Measurements from ENCODE around the gene DNAH3. TPM values are rescaled to one million over a fixed set of nuclear protein-coding genes. Genes with fewer than 3 reads are reported as not detected.
A peak's percentile ranks its signal among the peaks of the same experiment; 100 is the strongest.
"Not testable (repeated sequence)": the region's sequence is repeated elsewhere in the genome, so short reads cannot be mapped to it uniquely, and the experiment has no call there.

DNAH3 gene
- total and polyA plus RNA-seq, 5 donors from 2014 or later: 0.05 TPM; not detected in 4

DNA sequence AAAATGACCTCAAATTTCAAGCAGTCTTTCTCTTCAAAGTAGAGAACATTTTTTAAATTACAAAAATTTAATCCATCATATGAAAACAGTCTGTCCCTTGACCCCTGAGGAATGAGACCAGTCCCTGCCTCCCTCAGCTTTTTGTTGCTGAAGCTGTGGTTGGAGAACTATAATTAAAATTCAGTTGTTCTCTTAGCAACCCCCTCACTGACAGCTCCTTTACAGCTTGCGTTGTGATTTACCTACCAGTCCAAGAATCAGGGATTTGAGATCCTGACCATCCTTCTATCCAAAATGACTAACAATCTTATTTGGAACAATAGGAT lies 220.3 kb downstream of the DNAH3 start:
- no peaks in the 10 kb centered on the region for H3K9me3 ChIP-seq (ENCODE audit: control insufficient read depth in 2 of 2, low read length in 2 of 2)
- no peak for DNase-seq
- Mint-ChIP-seq H3K9me3 (peaks cover 0 to 4% (median 1%) of the 10 kb centered on the region in 7 donors), H3K36me3 (peaks cover 12% of the 10 kb centered on the region), H3K4me3 (no peak overlapping the region), H3K4me1 (no peaks in the 10 kb centered on the region), H3K27me3 (peaks cover 5% of the 10 kb centered on the region), H3K27ac (no peak overlapping the region)
- no peak overlapping the region for H3K4me3 ChIP-seq (ENCODE audit: low read depth, low read length)
- H3K27ac ChIP-seq (ENCODE audit: insufficient read depth, low read length, poor library complexity, severe bottlenecking): no peak overlapping the region
- peaks cover 4% of the 10 kb centered on the region for H3K36me3 ChIP-seq (ENCODE audit: control insufficient read depth, insufficient read depth, low read length)
- no peak for ATAC-seq (ENCODE audit: low read depth in 2 of 2)
- H3K4me1 ChIP-seq (ENCODE audit: control insufficient read depth, insufficient read depth, low read length, poor library complexity, severe bottlenecking): no peaks in the 10 kb centered on the region
- no peaks in the 10 kb centered on the region for H3K27me3 ChIP-seq (ENCODE audit: control insufficient read depth, insufficient read depth, low read length)

DNA sequence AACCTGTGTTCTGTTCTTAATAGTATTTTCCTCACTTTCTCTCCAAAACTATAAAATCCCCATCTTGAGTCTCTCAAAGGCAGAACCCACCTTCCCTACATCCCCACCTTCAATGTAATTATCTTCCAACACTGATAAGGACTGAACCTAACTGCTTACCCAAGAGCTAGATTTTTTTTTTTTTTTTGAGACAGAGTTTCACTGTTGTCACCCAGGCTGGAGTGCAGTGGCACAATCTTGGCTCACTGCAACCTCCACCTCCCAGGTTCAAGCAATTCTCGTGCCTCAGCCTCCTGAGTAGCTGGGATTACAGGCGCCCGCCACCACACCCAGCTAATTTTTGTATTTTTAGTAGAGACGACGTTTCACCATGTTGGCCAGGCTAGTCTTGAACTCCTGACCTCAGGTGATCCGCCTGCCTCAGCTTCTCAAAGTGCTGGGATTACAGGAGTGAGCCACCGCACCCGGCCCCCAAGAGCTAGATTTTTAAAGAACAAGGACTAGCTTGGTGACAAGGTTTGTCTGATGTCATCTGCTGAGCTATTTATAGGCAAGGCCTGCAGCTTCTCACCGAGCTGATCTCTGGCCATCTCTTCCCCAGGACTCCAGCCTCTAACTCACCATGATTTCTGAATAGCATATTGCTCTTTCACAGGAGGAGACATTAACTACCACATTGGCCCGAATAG lies 220.8 kb downstream of the DNAH3 start:
- H3K27me3 Mint-ChIP-seq; H3K27ac Mint-ChIP-seq; H3K4me3 Mint-ChIP-seq; H3K4me3 ChIP-seq (ENCODE audit: low read depth, low read length); H3K9me3 Mint-ChIP-seq; H3K4me1 ChIP-seq (ENCODE audit: control insufficient read depth, insufficient read depth, low read length, poor library complexity, severe bottlenecking); H3K4me1 Mint-ChIP-seq; DNase-seq; ATAC-seq (ENCODE audit: low read depth in 2 of 2); H3K27ac ChIP-seq (ENCODE audit: insufficient read depth, low read length, poor library complexity, severe bottlenecking); H3K27me3 ChIP-seq (ENCODE audit: control insufficient read depth, insufficient read depth, low read length); H3K9me3 ChIP-seq (ENCODE audit: control insufficient read depth in 2 of 2, low read length in 2 of 2); H3K36me3 ChIP-seq (ENCODE audit: control insufficient read depth, insufficient read depth, low read length): not testable (repeated sequence)
- peaks cover 14% of the 10 kb centered on the region for H3K36me3 Mint-ChIP-seq

GRCh38 chr16:20928774-20929411 lies 221.8 kb downstream of the DNAH3 start:
- Mint-ChIP-seq H3K27me3 (peaks cover 4% of the 10 kb centered on the region), H3K4me1 (no peaks in the 10 kb centered on the region), H3K4me3 (no peak overlapping the region), H3K27ac (no peak overlapping the region), H3K9me3 (peaks cover 0 to 4% (median 1%) of the 10 kb centered on the region in 7 donors), H3K36me3 (peaks cover 17% of the 10 kb centered on the region)
- Histone ChIP-seq H3K4me1 (ENCODE audit: control insufficient read depth, insufficient read depth, low read length, poor library complexity, severe bottlenecking) (no peaks in the 10 kb centered on the region), H3K36me3 (ENCODE audit: control insufficient read depth, insufficient read depth, low read length) (peaks cover 14% of the 10 kb centered on the region), H3K9me3 (ENCODE audit: control insufficient read depth in 2 of 2, low read length in 2 of 2) (no peaks in the 10 kb centered on the region), H3K4me3 (ENCODE audit: low read depth, low read length) (no peak overlapping the region), H3K27me3 (ENCODE audit: control insufficient read depth, insufficient read depth, low read length) (no peaks in the 10 kb centered on the region), H3K27ac (ENCODE audit: insufficient read depth, low read length, poor library complexity, severe bottlenecking) (no peak overlapping the region)
- ATAC-seq (ENCODE audit: low read depth in 2 of 2): no peak
- DNase-seq: no peak

GRCh38 chr16:20925751-20926150 lies 224.9 kb downstream of the DNAH3 start:
- H3K4me1 ChIP-seq (ENCODE audit: control insufficient read depth, insufficient read depth, low read length, poor library complexity, severe bottlenecking): no peaks in the 10 kb centered on the region
- Mint-ChIP-seq H3K4me1 (no peaks in the 10 kb centered on the region), H3K27ac (peak overlapping the region in 1 of 3 donors; percentile 11), H3K9me3 (peaks cover 0 to 4% (median 1%) of the 10 kb centered on the region in 7 donors), H3K4me3 (no peak overlapping the region), H3K27me3 (no peaks in the 10 kb centered on the region), H3K36me3 (peaks cover 21% of the 10 kb centered on the region)
- H3K4me3 ChIP-seq (ENCODE audit: low read depth, low read length): no peak overlapping the region
- H3K36me3 ChIP-seq (ENCODE audit: control insufficient read depth, insufficient read depth, low read length): peaks cover 20% of the 10 kb centered on the region
- DNase-seq (no peak), ATAC-seq (ENCODE audit: low read depth in 2 of 2) (no peak)
- no peaks in the 10 kb centered on the region for H3K9me3 ChIP-seq (ENCODE audit: control insufficient read depth in 2 of 2, low read length in 2 of 2)
- H3K27me3 ChIP-seq (ENCODE audit: control insufficient read depth, insufficient read depth, low read length): no peaks in the 10 kb centered on the region
- no peak overlapping the region for H3K27ac ChIP-seq (ENCODE audit: insufficient read depth, low read length, poor library complexity, severe bottlenecking)

GRCh38 chr16:20923876-20924275 lies 226.8 kb downstream of the DNAH3 start:
- peak overlapping the region in 1 of 3 donors; percentile 18 for H3K27ac Mint-ChIP-seq

GRCh38 chr16:20920799-20921198 lies 229.8 kb downstream of the DNAH3 start:
- Histone ChIP-seq H3K27ac (ENCODE audit: insufficient read depth, low read length, poor library complexity, severe bottlenecking) (no peak overlapping the region), H3K9me3 (ENCODE audit: control insufficient read depth in 2 of 2, low read length in 2 of 2) (no peaks in the 10 kb centered on the region), H3K4me1 (ENCODE audit: control insufficient read depth, insufficient read depth, low read length, poor library complexity, severe bottlenecking) (no peaks in the 10 kb centered on the region), H3K4me3 (ENCODE audit: low read depth, low read length) (no peak overlapping the region), H3K36me3 (ENCODE audit: control insufficient read depth, insufficient read depth, low read length) (peaks cover 27% of the 10 kb centered on the region), H3K27me3 (ENCODE audit: control insufficient read depth, insufficient read depth, low read length) (no peaks in the 10 kb centered on the region)
- H3K36me3 Mint-ChIP-seq: peaks cover 30% of the 10 kb centered on the region
- H3K4me3 Mint-ChIP-seq: no peak overlapping the region
- no peak for DNase-seq
- ATAC-seq (ENCODE audit: low read depth in 2 of 2): no peak
- H3K4me1 Mint-ChIP-seq: peaks cover 0 to 6% (median under 1%) of the 10 kb centered on the region in 4 donors
- H3K27me3 Mint-ChIP-seq: no peaks in the 10 kb centered on the region
- H3K9me3 Mint-ChIP-seq: no peaks in the 10 kb centered on the region
- H3K27ac Mint-ChIP-seq: no peak overlapping the region

More at GRCh38 chr16:20923876-20924275, 226.8 kb downstream of the DNAH3 start:
- Histone ChIP-seq H3K9me3 (ENCODE audit: control insufficient read depth in 2 of 2, low read length in 2 of 2) (no peaks in the 10 kb centered on the region), H3K27ac (ENCODE audit: insufficient read depth, low read length, poor library complexity, severe bottlenecking) (no peak overlapping the region), H3K27me3 (ENCODE audit: control insufficient read depth, insufficient read depth, low read length) (no peaks in the 10 kb centered on the region), H3K36me3 (ENCODE audit: control insufficient read depth, insufficient read depth, low read length) (peaks cover 27% of the 10 kb centered on the region), H3K4me1 (ENCODE audit: control insufficient read depth, insufficient read depth, low read length, poor library complexity, severe bottlenecking) (no peaks in the 10 kb centered on the region), H3K4me3 (ENCODE audit: low read depth, low read length) (no peak overlapping the region)
- DNase-seq (no peak), ATAC-seq (ENCODE audit: low read depth in 2 of 2) (no peak)
- peaks cover 0 to 4% (median 0%) of the 10 kb centered on the region in 7 donors for H3K9me3 Mint-ChIP-seq
- H3K4me1 Mint-ChIP-seq: peaks cover 0 to 2% (median 0%) of the 10 kb centered on the region in 4 donors
- H3K4me3 Mint-ChIP-seq: no peak overlapping the region
- H3K36me3 Mint-ChIP-seq: peaks cover 28% of the 10 kb centered on the region
- no peaks in the 10 kb centered on the region for H3K27me3 Mint-ChIP-seq

DNA sequence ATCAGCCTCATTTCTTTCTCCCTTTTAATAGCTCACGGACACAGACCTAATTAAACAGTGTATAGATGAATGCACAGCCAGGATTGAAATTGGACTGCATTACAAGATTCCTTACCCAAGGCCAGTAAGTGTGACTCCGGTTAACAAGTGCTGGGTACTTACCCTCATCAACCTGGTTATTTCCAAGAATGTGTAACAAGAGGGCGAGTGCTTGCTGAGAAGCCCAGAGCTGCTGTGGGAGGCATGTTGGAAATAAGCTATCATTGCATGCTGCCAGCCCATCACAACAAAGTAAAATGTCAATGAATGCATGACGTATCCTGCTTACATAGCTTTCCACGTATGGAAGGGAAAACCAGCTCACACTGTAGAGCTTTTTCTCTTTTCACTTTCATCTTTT lies 230.6 kb downstream of the DNAH3 start:
- H3K9me3 ChIP-seq (ENCODE audit: control insufficient read depth in 2 of 2, low read length in 2 of 2): no peaks in the 10 kb centered on the region
- no peak overlapping the region for H3K27ac ChIP-seq (ENCODE audit: insufficient read depth, low read length, poor library complexity, severe bottlenecking)
- H3K4me3 ChIP-seq (ENCODE audit: low read depth, low read length): no peak overlapping the region
- DNase-seq: no peak
- Mint-ChIP-seq H3K27me3 (no peaks in the 10 kb centered on the region), H3K9me3 (no peaks in the 10 kb centered on the region), H3K4me3 (no peak overlapping the region), H3K4me1 (peaks cover 0 to 6% (median under 1%) of the 10 kb centered on the region in 4 donors), H3K27ac (no peak overlapping the region), H3K36me3 (peaks cover 30% of the 10 kb centered on the region)
- no peak for ATAC-seq (ENCODE audit: low read depth in 2 of 2)
- no peaks in the 10 kb centered on the region for H3K27me3 ChIP-seq (ENCODE audit: control insufficient read depth, insufficient read depth, low read length)
- no peaks in the 10 kb centered on the region for H3K4me1 ChIP-seq (ENCODE audit: control insufficient read depth, insufficient read depth, low read length, poor library complexity, severe bottlenecking)
- H3K36me3 ChIP-seq (ENCODE audit: control insufficient read depth, insufficient read depth, low read length): peaks cover 22% of the 10 kb centered on the region
